HG03342 (cell line): ENCODE data around the gene IDH3G.
"Not testable (repeated sequence)": the region's sequence is repeated elsewhere in the genome, so short reads cannot be mapped to it uniquely, and the experiment has no call there.

Experiments used
- ATAC-seq: cut with Tn5 transposase; IDR thresholded peaks from one replicate; pipeline ENCODE4 v1.9.1; 2021; ENCODE audit warnings: mild to moderate bottlenecking, moderate library complexity; ENCODE audit not compliant: unreplicated experiment

The IDH3G gene

DNA sequence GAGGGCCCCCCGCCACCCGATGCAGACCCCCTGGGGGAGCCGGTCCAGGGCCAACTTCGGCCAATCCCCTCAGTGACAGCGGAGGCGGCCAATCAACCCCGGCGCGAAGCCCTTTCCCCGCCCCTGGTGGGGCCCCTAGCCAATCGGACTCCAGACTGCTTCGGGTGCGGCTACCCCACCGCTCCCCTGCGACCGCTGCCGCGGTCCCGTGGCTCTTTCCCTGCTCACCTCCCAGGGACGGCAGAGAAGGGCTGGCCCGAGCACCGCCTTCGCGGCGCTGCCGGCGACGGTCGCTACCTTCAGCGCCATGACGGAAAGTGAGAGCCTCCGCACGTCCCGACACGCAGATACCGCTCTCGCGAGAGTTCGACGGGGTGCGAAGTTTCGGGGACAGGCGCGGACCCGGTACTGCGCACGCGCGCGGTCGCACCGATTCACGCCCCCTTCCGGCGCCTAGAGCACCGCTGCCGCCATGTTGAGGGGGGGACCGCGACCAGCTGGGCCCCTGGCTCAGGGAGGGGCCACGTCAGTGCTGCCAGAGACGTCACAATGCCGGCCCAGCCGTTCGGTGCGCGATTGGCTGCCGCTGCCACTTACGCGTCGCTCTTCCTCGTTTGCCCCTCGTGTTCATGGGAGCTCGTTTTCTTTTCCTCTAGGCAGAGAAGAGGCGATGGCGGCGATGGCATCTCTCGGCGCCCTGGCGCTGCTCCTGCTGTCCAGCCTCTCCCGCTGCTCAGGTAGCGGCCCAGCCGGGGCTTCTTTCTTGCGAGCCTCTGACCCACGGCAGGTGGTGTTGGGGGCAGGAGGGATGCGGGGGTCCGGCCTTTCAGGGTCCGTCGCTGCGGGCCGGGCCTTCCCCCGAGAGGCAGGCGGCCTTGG, at the start of gene IDH3G, which contains the start of gene SSR4:
TSS of gene IDH3G (minus strand) at position 358 of the 879 bp plus-strand sequence. CDS start at position 309, 49 bp downstream.
TSS of gene SSR4 (plus strand) at position 651 of the 879 bp plus-strand sequence. CDS start at position 671, 20 bp downstream.
- peak; percentile 89 for ATAC-seq

- no peak for ATAC-seq
Measured at GRCh38 chrX:153836921-153837320, 42.7 kb upstream of the IDH3G start.

- ATAC-seq: no peak
Measured at GRCh38 chrX:153832728-153833127, 38.6 kb upstream of the IDH3G start.

- ATAC-seq: no peak
Measured at GRCh38 chrX:153831429-153832150, 37.4 kb upstream of the IDH3G start.

GRCh38 chrX:153830640-153831428, 36.7 kb upstream of the IDH3G start:
- no peak for ATAC-seq

GRCh38 chrX:153829799-153830639, 35.8 kb upstream of the IDH3G start, which contains the start of gene PDZD4:
Gene PDZD4, minus strand, starts transcription at chrX:153830544. Its CDS starts 246 bp downstream, at chrX:153830298.
- no peak for ATAC-seq

DNA sequence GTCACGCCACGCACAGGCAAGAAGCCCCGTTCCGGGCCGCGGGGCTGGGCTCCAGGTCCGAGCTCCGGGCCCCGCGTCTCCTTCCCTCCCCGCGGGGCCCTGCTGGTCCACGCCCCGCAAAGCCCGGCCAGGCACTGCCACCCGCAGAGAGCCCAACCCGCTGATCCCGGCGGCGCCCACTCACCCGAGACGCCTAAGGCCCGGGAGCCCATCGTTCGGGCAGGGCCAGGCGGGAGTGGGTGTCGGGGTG, 35.3 kb upstream of the IDH3G start:
- no peak for ATAC-seq

- no peak for ATAC-seq
Measured at GRCh38 chrX:153828723-153829548, 34.8 kb upstream of the IDH3G start.

DNA sequence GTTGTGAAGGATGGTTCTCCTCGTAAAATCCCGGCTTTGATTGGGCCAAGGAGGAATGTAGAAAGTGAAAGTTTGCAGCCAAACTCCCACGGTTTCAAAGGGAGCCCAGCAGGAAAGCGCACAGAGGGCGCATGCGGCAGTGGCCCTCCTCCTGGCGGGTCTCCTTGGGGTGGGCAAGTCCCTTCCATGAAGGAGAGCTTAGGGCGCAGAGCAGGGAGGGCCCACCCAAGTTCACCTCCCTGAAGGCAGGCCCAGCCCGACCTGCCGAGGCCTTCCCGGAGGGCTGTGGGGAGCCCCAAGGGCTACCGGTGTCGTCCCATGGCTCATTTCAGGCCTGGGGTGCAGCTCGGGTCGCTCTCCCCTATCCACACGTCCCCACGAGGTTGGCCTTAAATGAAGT, 34.1 kb upstream of the IDH3G start:
- ATAC-seq: no peak

GRCh38 chrX:153827903-153828302, 33.7 kb upstream of the IDH3G start:
- ATAC-seq: no peak

- ATAC-seq: no peak
Measured at GRCh38 chrX:153827016-153827415, 32.8 kb upstream of the IDH3G start.

GRCh38 chrX:153825042-153825441, 30.9 kb upstream of the IDH3G start:
- no peak for ATAC-seq

- ATAC-seq: no peak
Measured at GRCh38 chrX:153824348-153824747, 30.2 kb upstream of the IDH3G start.

- ATAC-seq: no peak
Measured at GRCh38 chrX:153821066-153821465, 26.9 kb upstream of the IDH3G start.

- ATAC-seq: no peak
Measured at GRCh38 chrX:153820601-153821000, 26.4 kb upstream of the IDH3G start.

- ATAC-seq: no peak
Measured at GRCh38 chrX:153819384-153820040, 25.3 kb upstream of the IDH3G start.

DNA sequence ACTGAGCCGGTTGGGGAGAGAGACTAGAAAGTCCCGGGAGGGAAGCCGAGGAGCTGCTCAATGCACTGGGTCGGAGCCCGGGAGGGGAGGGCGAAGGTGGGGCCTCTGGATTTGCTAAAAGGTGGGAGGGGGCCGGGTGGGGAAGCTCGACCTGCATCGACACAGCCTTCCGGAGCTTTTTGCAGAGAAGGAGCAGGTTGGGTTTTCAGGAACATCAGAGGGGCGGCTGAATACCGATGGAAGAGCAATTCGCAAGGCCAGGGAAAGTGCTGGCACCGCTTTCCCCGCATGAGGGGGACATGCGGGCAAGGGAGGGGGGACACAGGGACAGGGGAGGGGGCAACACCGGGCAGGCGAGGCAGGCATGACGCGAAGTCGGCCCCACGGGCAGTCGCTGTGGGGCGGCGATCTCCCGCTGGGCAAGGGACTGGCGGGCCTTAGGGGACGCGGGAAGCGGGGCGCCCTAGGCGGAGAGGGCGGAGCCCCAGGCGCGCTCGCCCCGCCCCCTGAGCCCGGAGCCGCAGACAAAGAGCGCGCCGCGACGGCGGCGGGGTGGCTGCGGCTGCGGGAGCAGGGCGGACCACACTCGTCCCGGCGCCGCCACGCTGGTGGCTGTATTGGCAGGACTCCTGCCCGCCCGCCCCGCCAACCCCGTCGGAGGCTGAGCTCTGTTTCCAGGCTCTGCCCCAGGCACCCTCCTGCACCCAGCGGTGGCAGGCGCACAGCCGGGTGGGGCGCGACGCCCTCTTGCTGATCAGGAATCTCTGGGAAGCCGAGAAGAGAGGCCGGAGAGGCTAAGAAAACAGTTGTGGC, 24.6 kb upstream of the IDH3G start:
- no peak for ATAC-seq

DNA sequence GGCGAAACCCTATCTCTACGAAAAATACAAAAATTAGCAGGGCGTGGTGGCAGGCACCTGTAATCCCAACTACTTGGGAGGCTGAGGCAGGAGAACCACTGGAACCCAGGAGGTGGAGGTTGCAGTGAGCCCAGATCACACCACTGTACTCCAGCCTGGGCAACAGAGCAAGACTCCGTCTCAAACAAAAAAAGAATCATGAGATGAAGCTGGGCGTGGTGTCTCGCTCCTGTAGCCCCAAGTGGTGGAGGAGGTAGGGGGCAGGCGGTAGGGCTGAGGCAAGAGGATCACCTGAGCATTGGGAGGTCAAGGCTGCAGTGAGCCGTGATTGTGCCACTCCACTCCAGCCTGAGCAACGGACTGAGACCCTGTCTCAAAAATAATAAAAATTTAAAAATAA, 23.9 kb upstream of the IDH3G start:
- not testable (repeated sequence) for ATAC-seq
